ENCODE measurements around the gene GLCE.
"Not testable (repeated sequence)": the region's sequence is repeated elsewhere in the genome, so short reads cannot be mapped to it uniquely, and the experiment has no call there.

Gene GLCE

GRCh38 chr15:69301101-69301500, 140.7 kb downstream of the GLCE start:
- DNase-seq = not testable (repeated sequence)

- not testable (repeated sequence) for DNase-seq
Measured at GRCh38 chr15:69302087-69302486, 141.7 kb downstream of the GLCE start.

GRCh38 chr15:69302929-69303328, 142.5 kb downstream of the GLCE start:
- no peak for DNase-seq

- no peak for DNase-seq
Measured at GRCh38 chr15:69303337-69304181, 143.1 kb downstream of the GLCE start.

- no peak for DNase-seq
Measured at GRCh38 chr15:69304182-69304545, 143.7 kb downstream of the GLCE start.

- no peak for DNase-seq
Measured at GRCh38 chr15:69305204-69305931, 144.9 kb downstream of the GLCE start.

- no peak for DNase-seq
Measured at GRCh38 chr15:69305933-69306568, 145.6 kb downstream of the GLCE start.

- no peak for DNase-seq
Measured at GRCh38 chr15:69307939-69308338, 147.5 kb downstream of the GLCE start.

- no peak for DNase-seq
Measured at GRCh38 chr15:69308949-69309348, 148.5 kb downstream of the GLCE start.

GRCh38 chr15:69311319-69311721, 150.9 kb downstream of the GLCE start:
- DNase-seq = no peak

- no peak for DNase-seq
Measured at GRCh38 chr15:69313432-69314000, 153.1 kb downstream of the GLCE start.

GRCh38 chr15:69314131-69314530, 153.7 kb downstream of the GLCE start:
- DNase-seq = no peak

GRCh38 chr15:69314736-69315135, 154.3 kb downstream of the GLCE start:
- no peak for DNase-seq

- no peak for DNase-seq
Measured at GRCh38 chr15:69315402-69316110, 155.1 kb downstream of the GLCE start.

- no peak for DNase-seq
Measured at GRCh38 chr15:69316291-69316690, 155.9 kb downstream of the GLCE start.

GRCh38 chr15:69317392-69317841, 157.0 kb downstream of the GLCE start:
- no peak for DNase-seq

GRCh38 chr15:69318033-69318432, 157.6 kb downstream of the GLCE start:
- no peak for DNase-seq

GRCh38 chr15:69319384-69320375, 159.2 kb downstream of the GLCE start:
- DNase-seq = no peak

GRCh38 chr15:69320977-69321554, 160.6 kb downstream of the GLCE start:
- DNase-seq = no peak

Measured in NCI-H446 (cell line).